Esophagus squamous epithelium (tissue), 4 donors: Measurements from ENCODE around the gene PTPRJ.

Source experiments
- CTCF ChIP-seq, 6 experiments: fragments of 450-650 bp in 4 of 6; fragments of 200-600 bp in 2 of 6; sonication (generic) in 2 of 6; IDR thresholded peaks; one replicate each; pipeline ENCODE4 v1.5.1; 2016 to 2019; ENCODE audit warnings: antibody characterized with exemption in 6 of 6, mild to moderate bottlenecking in 4 of 6, moderate library complexity in 4 of 6
- POLR2A ChIP-seq, 4 donors: fragments of 450-650 bp; IDR thresholded peaks; one replicate each; pipeline ENCODE4 v1.6.1; 2017; ENCODE audit warnings: antibody characterized with exemption in 4 of 4, mild to moderate bottlenecking in 4 of 4, moderate library complexity in 3 of 4

DNA sequence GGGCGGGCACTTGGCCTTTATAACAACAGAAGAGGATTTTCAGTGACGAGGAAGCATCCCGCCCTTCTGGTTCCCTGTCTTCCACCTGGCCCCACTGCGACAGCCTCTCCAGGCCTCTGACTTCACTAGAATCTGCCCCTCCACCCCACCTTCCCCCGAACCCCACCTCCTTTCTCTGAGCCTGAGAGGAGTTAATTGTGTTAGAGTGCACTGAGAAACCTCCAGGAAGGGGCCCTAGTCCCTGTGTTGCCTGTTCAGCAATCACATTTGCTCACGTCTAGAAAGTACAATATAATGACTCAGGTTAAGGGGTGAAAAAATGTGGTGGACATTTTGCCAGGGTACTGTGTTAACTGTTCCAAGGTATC, 38.8 kb downstream of the PTPRJ start:
- no peak for TF ChIP-seq CTCF (IDR thresholded peaks at IDR 0.05)
- no peak for TF ChIP-seq POLR2A (IDR thresholded peaks at IDR 0.05)
